Vagina (tissue), 2 donors: ENCODE measurements around the gene ERP29. TPM values are rescaled to one million over a fixed set of nuclear protein-coding genes. Genes with fewer than 3 reads are reported as not detected.

Experiments used
- DNase-seq, 2 donors: peaks; one replicate each; pipeline ENCODE4 v3.0.0-alpha.2; 2017; ENCODE audit errors: extremely low spot score in 2 of 2
- H3K27ac ChIP-seq: fragments of 200-600 bp; sonication (generic); one replicate; pipeline ENCODE4 v1.5.1; 2019
- H3K27me3 ChIP-seq: fragments of 200-600 bp; sonication (generic); one replicate; pipeline ENCODE4 v1.5.1; 2019
- H3K36me3 ChIP-seq, 2 donors: fragments of 200-600 bp; sonication (generic); one replicate each; pipeline ENCODE4 v1.5.1; 2017 to 2019
- H3K4me1 ChIP-seq: fragments of 200-600 bp; sonication (generic); one replicate; pipeline ENCODE4 v1.5.1; 2019
- H3K4me3 ChIP-seq, 2 donors: fragments of 200-600 bp; sonication (generic); 1 replicate in 1 of 2; 2 replicates in 1 of 2; pipeline ENCODE4 v1.5.1; 2016 to 2019
- H3K9me3 ChIP-seq: fragments of 200-600 bp; sonication (generic); one replicate; pipeline ENCODE4 v1.5.1; 2019
- POLR2A ChIP-seq, 2 donors: fragments of 450-650 bp; IDR thresholded peaks; one replicate each; pipeline ENCODE4 v1.6.1; 2017; ENCODE audit warnings: antibody characterized with exemption in 2 of 2, mild to moderate bottlenecking in 2 of 2, moderate library complexity in 2 of 2
- POLR2AphosphoS5 ChIP-seq, 2 donors: sonication (generic); formaldehyde crosslinking; IDR thresholded peaks; one replicate each; pipeline ENCODE4 v1.9.0; 2017; ENCODE audit warnings: antibody characterized with exemption in 2 of 2, mild to moderate bottlenecking in 2 of 2, low read depth in 1 of 2; ENCODE audit not compliant: insufficient read depth in 1 of 2
- intact Hi-C: fragments of 100-400 bp; cut with DNase I; formaldehyde crosslinking; loops from one replicate; pipeline ENCODE4 v1.15.1; 2023
- total RNA-seq: library from RNA; depleted of rRNA; stranded (reverse); fragments of >200 nt; gene quantifications from one replicate; pipeline ENCODE4 v1.2.3, GENCODE V29; 2016
- TF ChIP-seq, protein P1 (sequence below), 3 experiments: fragments of 450-650 bp in 2 of 3; fragments of 200-600 bp in 1 of 3; sonication (generic) in 1 of 3; IDR thresholded peaks; one replicate each; pipeline ENCODE4 v1.5.1; 2017 to 2019; ENCODE audit warnings: antibody characterized with exemption in 3 of 3, mild to moderate bottlenecking in 2 of 3, moderate library complexity in 2 of 3

Gene ERP29
- total RNA-seq, 1 donor from 2014 or later: 26.5 TPM

DNA sequence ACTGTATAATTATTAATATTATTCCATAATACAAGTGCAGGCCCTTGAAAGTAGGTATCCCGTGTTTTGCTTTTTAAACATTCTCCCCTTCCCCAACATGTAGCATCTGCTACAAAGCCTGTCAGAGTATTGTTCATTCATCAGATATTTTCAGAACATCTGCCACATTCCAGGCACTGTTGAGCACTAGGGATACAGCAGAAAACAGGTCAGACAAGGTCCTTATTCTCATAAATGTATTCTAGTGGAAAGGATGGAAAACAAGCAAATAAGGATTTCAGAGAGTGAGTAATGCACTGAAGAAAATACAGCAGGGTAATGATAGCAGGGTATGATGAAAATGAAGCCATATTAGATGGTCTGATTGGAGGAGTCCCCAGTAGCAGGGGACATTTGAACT, 3.8 kb downstream of the ERP29 start:
- peaks cover 0 to 35% of the 10 kb centered on the region in 2 donors for H3K36me3 ChIP-seq
- no peaks in the 10 kb centered on the region for H3K9me3 ChIP-seq
- H3K4me3 ChIP-seq: no peak overlapping the region
- H3K4me1 ChIP-seq: peaks cover 37% of the 10 kb centered on the region
- intact Hi-C loops: no loop called here
- TF ChIP-seq, protein P1, sequence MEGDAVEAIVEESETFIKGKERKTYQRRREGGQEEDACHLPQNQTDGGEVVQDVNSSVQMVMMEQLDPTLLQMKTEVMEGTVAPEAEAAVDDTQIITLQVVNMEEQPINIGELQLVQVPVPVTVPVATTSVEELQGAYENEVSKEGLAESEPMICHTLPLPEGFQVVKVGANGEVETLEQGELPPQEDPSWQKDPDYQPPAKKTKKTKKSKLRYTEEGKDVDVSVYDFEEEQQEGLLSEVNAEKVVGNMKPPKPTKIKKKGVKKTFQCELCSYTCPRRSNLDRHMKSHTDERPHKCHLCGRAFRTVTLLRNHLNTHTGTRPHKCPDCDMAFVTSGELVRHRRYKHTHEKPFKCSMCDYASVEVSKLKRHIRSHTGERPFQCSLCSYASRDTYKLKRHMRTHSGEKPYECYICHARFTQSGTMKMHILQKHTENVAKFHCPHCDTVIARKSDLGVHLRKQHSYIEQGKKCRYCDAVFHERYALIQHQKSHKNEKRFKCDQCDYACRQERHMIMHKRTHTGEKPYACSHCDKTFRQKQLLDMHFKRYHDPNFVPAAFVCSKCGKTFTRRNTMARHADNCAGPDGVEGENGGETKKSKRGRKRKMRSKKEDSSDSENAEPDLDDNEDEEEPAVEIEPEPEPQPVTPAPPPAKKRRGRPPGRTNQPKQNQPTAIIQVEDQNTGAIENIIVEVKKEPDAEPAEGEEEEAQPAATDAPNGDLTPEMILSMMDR (IDR thresholded peaks at IDR 0.05): no peak
- no peak for TF ChIP-seq POLR2A (IDR thresholded peaks at IDR 0.05)
- no peak for TF ChIP-seq POLR2AphosphoS5 (IDR thresholded peaks at IDR 0.05; ENCODE audit: insufficient read depth in 1 of 2, low read depth in 1 of 2)
- no peak for DNase-seq
- no peaks in the 10 kb centered on the region for H3K27me3 ChIP-seq
- H3K27ac ChIP-seq: no peak overlapping the region

- DNase-seq: no peak
- TF ChIP-seq POLR2AphosphoS5 (IDR thresholded peaks at IDR 0.05; ENCODE audit: insufficient read depth in 1 of 2, low read depth in 1 of 2): no peak
- no peak for TF ChIP-seq POLR2A (IDR thresholded peaks at IDR 0.05)
- TF ChIP-seq, protein P1 (IDR thresholded peaks at IDR 0.05): no peak
- H3K9me3 ChIP-seq: no peaks in the 10 kb centered on the region
- intact Hi-C loops: no loop called here
- no peak overlapping the region for H3K27ac ChIP-seq
- H3K4me3 ChIP-seq: no peak overlapping the region
- peaks cover 32% of the 10 kb centered on the region for H3K4me1 ChIP-seq
- no peaks in the 10 kb centered on the region for H3K27me3 ChIP-seq
- peaks cover 0 to 46% of the 10 kb centered on the region in 2 donors for H3K36me3 ChIP-seq
These were observed 5.5 kb downstream of the ERP29 start for GRCh38 chr12:112018571-112019237.

GRCh38 chr12:112020947-112021457, 7.8 kb downstream of the ERP29 start:
- Histone ChIP-seq H3K36me3 (peaks cover 0 to 57% of the 10 kb centered on the region in 2 donors), H3K4me3 (no peak overlapping the region), H3K4me1 (peaks cover 15% of the 10 kb centered on the region), H3K27me3 (no peaks in the 10 kb centered on the region), H3K27ac (no peak overlapping the region), H3K9me3 (no peaks in the 10 kb centered on the region)
- TF ChIP-seq POLR2A (IDR thresholded peaks at IDR 0.05) (no peak), POLR2AphosphoS5 (IDR thresholded peaks at IDR 0.05; ENCODE audit: insufficient read depth in 1 of 2, low read depth in 1 of 2) (no peak)
- TF ChIP-seq, protein P1 (IDR thresholded peaks at IDR 0.05): no peak
- intact Hi-C loops: no loop called here
- DNase-seq: no peak

- Histone ChIP-seq H3K9me3 (no peaks in the 10 kb centered on the region), H3K4me1 (peaks cover 15% of the 10 kb centered on the region), H3K27ac (no peak overlapping the region), H3K36me3 (peaks cover 0 to 55% of the 10 kb centered on the region in 2 donors), H3K27me3 (no peaks in the 10 kb centered on the region), H3K4me3 (no peak overlapping the region)
- no peak for DNase-seq
- no peak for TF ChIP-seq POLR2A (IDR thresholded peaks at IDR 0.05)
- TF ChIP-seq POLR2AphosphoS5 (IDR thresholded peaks at IDR 0.05; ENCODE audit: insufficient read depth in 1 of 2, low read depth in 1 of 2): no peak
- intact Hi-C loops: no loop called here
These were observed 9.2 kb downstream of the ERP29 start for GRCh38 chr12:112022241-112023016.

GRCh38 chr12:112023759-112024396, 10.7 kb downstream of the ERP29 start:
- peaks cover 13% of the 10 kb centered on the region for H3K4me1 ChIP-seq
- H3K27ac ChIP-seq: no peak overlapping the region
- no peak overlapping the region for H3K4me3 ChIP-seq
- no peak for DNase-seq
- H3K27me3 ChIP-seq: no peaks in the 10 kb centered on the region
- peaks cover 0 to 56% of the 10 kb centered on the region in 2 donors for H3K36me3 ChIP-seq
- H3K9me3 ChIP-seq: no peaks in the 10 kb centered on the region
- TF ChIP-seq POLR2A (IDR thresholded peaks at IDR 0.05) (no peak), POLR2AphosphoS5 (IDR thresholded peaks at IDR 0.05; ENCODE audit: insufficient read depth in 1 of 2, low read depth in 1 of 2) (no peak)
- TF ChIP-seq, protein P1 (IDR thresholded peaks at IDR 0.05): no peak
- intact Hi-C loops: no loop called here
